SK-N-SH treated with all-trans-retinoic acid at 6 μM for 48 hours (cell line): ENCODE measurements around the gene CTF1.

ENCODE experiments used
- ATAC-seq: fragments of 200-7000 bp; cut with Tn5 transposase; 3 replicates; pipeline ENCODE4 v1.9.1; 2020; ENCODE audit warnings: mild to moderate bottlenecking, moderate library complexity
- ARNTL ChIP-seq: fragments of 450-650 bp; formaldehyde crosslinking; IDR thresholded peaks from 2 replicates; pipeline ENCODE4 v1.5.0; 2020; ENCODE audit warnings: low read depth, mild to moderate bottlenecking, moderate library complexity, borderline replicate concordance
- BACH2 ChIP-seq: fragments of 250-450 bp; sonication (Bioruptor Pico); IDR thresholded peaks from 2 replicates; pipeline ENCODE4 v1.9.0; 2021; ENCODE audit warnings: mild to moderate bottlenecking, borderline replicate concordance
- CREB5 ChIP-seq: fragments of 250-450 bp; sonication (Bioruptor Pico); IDR thresholded peaks from 2 replicates; pipeline ENCODE4 v1.5.1; 2020; ENCODE audit warnings: low read depth, mild to moderate bottlenecking, moderate library complexity
- ESRRG ChIP-seq: fragments of 250-450 bp; sonication (Bioruptor Pico); IDR thresholded peaks from 2 replicates; pipeline ENCODE4 v1.6.1; 2021; ENCODE audit warnings: mild to moderate bottlenecking
- GLIS3 ChIP-seq: fragments of 250-450 bp; sonication (Bioruptor Pico); IDR thresholded peaks from 2 replicates; pipeline ENCODE4 v1.5.0; 2020; ENCODE audit warnings: mild to moderate bottlenecking, moderate library complexity
- ISL1 ChIP-seq: fragments of 250-450 bp; sonication (Bioruptor Pico); IDR thresholded peaks from 2 replicates; pipeline ENCODE4 v2.1.2; 2022; ENCODE audit warnings: mild to moderate bottlenecking, moderate library complexity
- OSR1 ChIP-seq: fragments of 250-450 bp; sonication (Bioruptor Pico); IDR thresholded peaks from 2 replicates; pipeline ENCODE4 v1.8.0; 2022; ENCODE audit warnings: moderate library complexity, mild to moderate bottlenecking, inconsistent platforms
- POU6F1 ChIP-seq: fragments of 250-450 bp; sonication (Bioruptor Pico); IDR thresholded peaks from 2 replicates; pipeline ENCODE4 v1.8.0; 2021; ENCODE audit warnings: low read depth, mild to moderate bottlenecking, moderate library complexity, borderline replicate concordance
- PPARA ChIP-seq: fragments of 250-450 bp; sonication (Bioruptor Pico); IDR thresholded peaks from 2 replicates; pipeline ENCODE4 v1.5.0; 2020; ENCODE audit warnings: mild to moderate bottlenecking, borderline replicate concordance
- RARB ChIP-seq: fragments of 250-450 bp; sonication (Bioruptor Pico); IDR thresholded peaks from 2 replicates; pipeline ENCODE4 v1.8.0; 2021; ENCODE audit warnings: mild to moderate bottlenecking, moderate library complexity
- SNAI2 ChIP-seq: fragments of 250-450 bp; sonication (Bioruptor Pico); IDR thresholded peaks from 2 replicates; pipeline ENCODE4 v1.5.0; 2020; ENCODE audit warnings: mild to moderate bottlenecking, moderate library complexity
- TCF4 ChIP-seq: fragments of 250-450 bp; sonication (Bioruptor Pico); IDR thresholded peaks from 2 replicates; pipeline ENCODE4 v1.8.0; 2021; ENCODE audit warnings: mild to moderate bottlenecking, moderate library complexity, borderline replicate concordance
- TOX ChIP-seq: fragments of 250-450 bp; sonication (Bioruptor Pico); IDR thresholded peaks from 2 replicates; pipeline ENCODE4 v1.8.0; 2021; ENCODE audit warnings: mild to moderate bottlenecking, moderate library complexity, borderline replicate concordance
- ZC3H10 ChIP-seq: fragments of 250-450 bp; sonication (Bioruptor Pico); IDR thresholded peaks from 2 replicates; pipeline ENCODE4 v1.5.1; 2021; ENCODE audit warnings: mild to moderate bottlenecking, moderate library complexity
- ZFP3 ChIP-seq: fragments of 250-450 bp; sonication (Bioruptor Pico); IDR thresholded peaks from 2 replicates; pipeline ENCODE4 v1.5.0; 2020; ENCODE audit warnings: mild to moderate bottlenecking, moderate library complexity
- ZFP30 ChIP-seq: fragments of 450-650 bp; formaldehyde crosslinking; IDR thresholded peaks from 2 replicates; pipeline ENCODE4 v1.5.0; 2022; ENCODE audit warnings: mild to moderate bottlenecking, moderate library complexity
- ZNF565 ChIP-seq: fragments of 450-650 bp; formaldehyde crosslinking; conservative IDR thresholded peaks from 2 replicates; pipeline ENCODE4 v1.5.0; 2020; ENCODE audit warnings: low read depth, mild to moderate bottlenecking, moderate library complexity
- ZNF70 ChIP-seq: fragments of 450-650 bp; formaldehyde crosslinking; IDR thresholded peaks from 2 replicates; pipeline ENCODE4 v1.5.0; 2020; ENCODE audit warnings: mild to moderate bottlenecking, moderate library complexity
- ZNF8 ChIP-seq: fragments of 450-650 bp; formaldehyde crosslinking; IDR thresholded peaks from 2 replicates; pipeline ENCODE4 v1.5.0; 2020; ENCODE audit warnings: mild to moderate bottlenecking, moderate library complexity
- TF ChIP-seq, protein P1 (sequence below): fragments of 250-450 bp; sonication (Bioruptor Pico); IDR thresholded peaks from 2 replicates; pipeline ENCODE4 v1.8.0; 2020; ENCODE audit warnings: mild to moderate bottlenecking, moderate library complexity, borderline replicate concordance
- TF ChIP-seq, protein P2 (sequence below): fragments of 250-450 bp; sonication (Bioruptor Pico); IDR thresholded peaks from 2 replicates; pipeline ENCODE4 v1.5.1; 2021; ENCODE audit warnings: mild to moderate bottlenecking, moderate library complexity
- TF ChIP-seq, protein P3 (sequence below): fragments of 250-450 bp; sonication (Bioruptor Pico); IDR thresholded peaks from 2 replicates; pipeline ENCODE4 v1.5.0; 2020; ENCODE audit warnings: mild to moderate bottlenecking, moderate library complexity

The CTF1 gene

DNA sequence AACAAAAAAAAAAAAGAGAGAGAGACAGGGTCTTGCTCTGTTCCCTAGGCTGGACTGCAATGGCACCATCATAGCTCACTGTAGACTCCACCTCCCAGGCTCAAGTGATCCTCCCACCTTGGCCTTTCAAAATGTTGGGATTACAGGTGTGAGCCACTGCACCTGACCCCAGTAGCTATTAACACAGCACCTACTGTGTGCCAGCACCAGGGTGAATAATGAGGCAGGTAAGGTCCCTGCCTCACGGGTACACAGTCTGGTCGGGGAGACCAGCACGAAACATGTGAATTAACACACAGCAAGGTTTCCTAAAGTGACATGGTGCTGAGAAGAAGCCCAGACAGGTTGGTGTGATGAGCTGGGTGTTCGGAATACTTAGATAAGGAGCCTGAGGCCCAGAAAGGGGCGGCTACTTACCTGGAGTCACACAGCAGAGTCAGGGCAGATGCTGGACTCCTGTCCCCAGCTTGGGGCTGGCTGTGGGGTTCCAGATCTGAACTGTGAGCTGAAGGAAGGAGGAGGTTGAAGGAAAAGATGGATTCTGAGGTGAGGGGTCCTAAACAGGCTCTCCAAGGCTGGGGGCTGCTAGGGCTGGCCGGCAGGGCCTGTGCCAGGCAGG is 16.5 kb downstream of the CTF1 start:
- no peak for TF ChIP-seq TCF4 (CRISPR knock-in tag)
- TF ChIP-seq BACH2, result no peak
- no peak for TF ChIP-seq POU6F1 (CRISPR knock-in tag)
- TF ChIP-seq ZFP30 (CRISPR knock-in tag), result no peak
- no peak for TF ChIP-seq ISL1 (CRISPR knock-in tag)
- no peak for TF ChIP-seq ZNF565 (CRISPR knock-in tag)
- TF ChIP-seq PPARA (CRISPR knock-in tag), result no peak
- no peak for TF ChIP-seq ARNTL
- TF ChIP-seq, protein P1, sequence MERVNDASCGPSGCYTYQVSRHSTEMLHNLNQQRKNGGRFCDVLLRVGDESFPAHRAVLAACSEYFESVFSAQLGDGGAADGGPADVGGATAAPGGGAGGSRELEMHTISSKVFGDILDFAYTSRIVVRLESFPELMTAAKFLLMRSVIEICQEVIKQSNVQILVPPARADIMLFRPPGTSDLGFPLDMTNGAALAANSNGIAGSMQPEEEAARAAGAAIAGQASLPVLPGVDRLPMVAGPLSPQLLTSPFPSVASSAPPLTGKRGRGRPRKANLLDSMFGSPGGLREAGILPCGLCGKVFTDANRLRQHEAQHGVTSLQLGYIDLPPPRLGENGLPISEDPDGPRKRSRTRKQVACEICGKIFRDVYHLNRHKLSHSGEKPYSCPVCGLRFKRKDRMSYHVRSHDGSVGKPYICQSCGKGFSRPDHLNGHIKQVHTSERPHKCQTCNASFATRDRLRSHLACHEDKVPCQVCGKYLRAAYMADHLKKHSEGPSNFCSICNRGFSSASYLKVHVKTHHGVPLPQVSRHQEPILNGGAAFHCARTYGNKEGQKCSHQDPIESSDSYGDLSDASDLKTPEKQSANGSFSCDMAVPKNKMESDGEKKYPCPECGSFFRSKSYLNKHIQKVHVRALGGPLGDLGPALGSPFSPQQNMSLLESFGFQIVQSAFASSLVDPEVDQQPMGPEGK (CRISPR knock-in tag), result no peak
- no peak for TF ChIP-seq GLIS3 (CRISPR knock-in tag)
- TF ChIP-seq RARB, result no peak
- no peak for TF ChIP-seq ZNF8 (CRISPR knock-in tag)
- TF ChIP-seq ZC3H10 (CRISPR knock-in tag), result no peak
- TF ChIP-seq SNAI2, result no peak
- no peak for TF ChIP-seq ZFP3
- TF ChIP-seq, all 23 proteins: peak for 0
- ATAC-seq, result no peak

- ATAC-seq, result no peak
- TF ChIP-seq TOX (no peak), SNAI2 (no peak)
Observed at GRCh38 chr16:30914830-30915229, 18.4 kb downstream of the CTF1 start.

DNA sequence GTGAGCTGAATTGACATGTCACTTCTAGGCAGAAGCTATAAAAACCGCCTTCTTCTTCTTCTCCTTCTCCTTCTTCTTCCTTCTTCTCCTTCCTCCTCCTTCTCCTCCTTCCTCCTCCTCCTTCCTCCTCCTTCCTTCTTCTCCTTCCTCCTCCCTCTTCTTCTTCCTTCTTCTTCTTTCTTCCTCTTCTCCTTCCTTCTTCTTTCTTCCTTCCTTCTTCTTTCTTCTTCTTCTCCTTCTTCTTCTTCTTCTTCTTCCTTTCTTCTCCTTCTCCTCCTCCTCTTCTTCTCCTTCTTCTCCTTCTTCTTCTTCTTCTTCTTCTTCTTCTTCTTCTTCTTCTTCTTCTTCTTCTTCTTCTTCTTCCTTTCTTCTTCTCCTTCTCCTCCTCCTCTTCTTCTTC is 22.2 kb downstream of the CTF1 start:
- no peak for ATAC-seq
- TF ChIP-seq ARNTL (no peak), ZNF70 (CRISPR knock-in tag) (no peak), GLIS3 (CRISPR knock-in tag) (no peak), ESRRG (no peak), OSR1 (no peak), ZNF565 (CRISPR knock-in tag) (no peak), CREB5 (CRISPR knock-in tag) (no peak), POU6F1 (CRISPR knock-in tag) (no peak)
- TF ChIP-seq, protein P2, sequence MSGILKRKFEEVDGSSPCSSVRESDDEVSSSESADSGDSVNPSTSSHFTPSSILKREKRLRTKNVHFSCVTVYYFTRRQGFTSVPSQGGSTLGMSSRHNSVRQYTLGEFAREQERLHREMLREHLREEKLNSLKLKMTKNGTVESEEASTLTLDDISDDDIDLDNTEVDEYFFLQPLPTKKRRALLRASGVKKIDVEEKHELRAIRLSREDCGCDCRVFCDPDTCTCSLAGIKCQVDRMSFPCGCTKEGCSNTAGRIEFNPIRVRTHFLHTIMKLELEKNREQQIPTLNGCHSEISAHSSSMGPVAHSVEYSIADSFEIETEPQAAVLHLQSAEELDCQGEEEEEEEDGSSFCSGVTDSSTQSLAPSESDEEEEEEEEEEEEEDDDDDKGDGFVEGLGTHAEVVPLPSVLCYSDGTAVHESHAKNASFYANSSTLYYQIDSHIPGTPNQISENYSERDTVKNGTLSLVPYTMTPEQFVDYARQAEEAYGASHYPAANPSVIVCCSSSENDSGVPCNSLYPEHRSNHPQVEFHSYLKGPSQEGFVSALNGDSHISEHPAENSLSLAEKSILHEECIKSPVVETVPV (CRISPR knock-in tag), result no peak
- TF ChIP-seq, protein P3, sequence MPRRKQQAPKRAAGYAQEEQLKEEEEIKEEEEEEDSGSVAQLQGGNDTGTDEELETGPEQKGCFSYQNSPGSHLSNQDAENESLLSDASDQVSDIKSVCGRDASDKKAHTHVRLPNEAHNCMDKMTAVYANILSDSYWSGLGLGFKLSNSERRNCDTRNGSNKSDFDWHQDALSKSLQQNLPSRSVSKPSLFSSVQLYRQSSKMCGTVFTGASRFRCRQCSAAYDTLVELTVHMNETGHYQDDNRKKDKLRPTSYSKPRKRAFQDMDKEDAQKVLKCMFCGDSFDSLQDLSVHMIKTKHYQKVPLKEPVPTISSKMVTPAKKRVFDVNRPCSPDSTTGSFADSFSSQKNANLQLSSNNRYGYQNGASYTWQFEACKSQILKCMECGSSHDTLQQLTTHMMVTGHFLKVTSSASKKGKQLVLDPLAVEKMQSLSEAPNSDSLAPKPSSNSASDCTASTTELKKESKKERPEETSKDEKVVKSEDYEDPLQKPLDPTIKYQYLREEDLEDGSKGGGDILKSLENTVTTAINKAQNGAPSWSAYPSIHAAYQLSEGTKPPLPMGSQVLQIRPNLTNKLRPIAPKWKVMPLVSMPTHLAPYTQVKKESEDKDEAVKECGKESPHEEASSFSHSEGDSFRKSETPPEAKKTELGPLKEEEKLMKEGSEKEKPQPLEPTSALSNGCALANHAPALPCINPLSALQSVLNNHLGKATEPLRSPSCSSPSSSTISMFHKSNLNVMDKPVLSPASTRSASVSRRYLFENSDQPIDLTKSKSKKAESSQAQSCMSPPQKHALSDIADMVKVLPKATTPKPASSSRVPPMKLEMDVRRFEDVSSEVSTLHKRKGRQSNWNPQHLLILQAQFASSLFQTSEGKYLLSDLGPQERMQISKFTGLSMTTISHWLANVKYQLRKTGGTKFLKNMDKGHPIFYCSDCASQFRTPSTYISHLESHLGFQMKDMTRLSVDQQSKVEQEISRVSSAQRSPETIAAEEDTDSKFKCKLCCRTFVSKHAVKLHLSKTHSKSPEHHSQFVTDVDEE (CRISPR knock-in tag), result no peak
- TF ChIP-seq, all 23 proteins: peak for 0
